Fibroblast of skin of left biceps (primary cell): ENCODE measurements around the gene BTK.

Experiments
- DNase-seq, 2 experiments: peaks; one replicate each; pipeline ENCODE4 v3.0.0-alpha.2; 2013; ENCODE audit warnings: low read depth in 2 of 2

Gene BTK

GRCh38 chrX:101385795-101386541, at the start of gene BTK:
BTK (minus strand) TSS chrX:101386191; CDS start chrX:101375284, 10,907 bp downstream.
- DNase-seq, result no peak

GRCh38 chrX:101430457-101431078, 44.6 kb upstream of the BTK start:
- peak in 1 of 2 experiments; percentile 15 for DNase-seq

- peak in 1 of 2 experiments; percentile 41 for DNase-seq
These were observed 43.9 kb upstream of the BTK start for GRCh38 chrX:101429934-101430333.

- DNase-seq, result no peak
These were observed 42.0 kb upstream of the BTK start for GRCh38 chrX:101427954-101428353.

- no peak for DNase-seq
These were observed 33.5 kb upstream of the BTK start for GRCh38 chrX:101419489-101419888.

GRCh38 chrX:101417981-101418841, 32.2 kb upstream of the BTK start:
- no peak for DNase-seq

- DNase-seq, result no peak
These were observed 31.2 kb upstream of the BTK start for GRCh38 chrX:101417190-101417589.

GRCh38 chrX:101416691-101417090, 30.7 kb upstream of the BTK start:
- DNase-seq, result no peak

GRCh38 chrX:101415180-101416145, 29.5 kb upstream of the BTK start:
- peak in 1 of 2 experiments; percentile 20 for DNase-seq

GRCh38 chrX:101411984-101412383, 26.0 kb upstream of the BTK start:
- DNase-seq, result no peak

- no peak for DNase-seq
These were observed 24.5 kb upstream of the BTK start for GRCh38 chrX:101410461-101410860.

- no peak for DNase-seq
These were observed 23.1 kb upstream of the BTK start for GRCh38 chrX:101409043-101409442.

GRCh38 chrX:101408532-101408841, 22.5 kb upstream of the BTK start:
- DNase-seq, result no peak

GRCh38 chrX:101407748-101408531, 21.9 kb upstream of the BTK start, which contains the start of the genes GLA and HNRNPH2:
GLA (minus strand) TSS chrX:101407925; CDS start chrX:101407903, 22 bp downstream.
HNRNPH2 (plus strand) TSS chrX:101408222; CDS start chrX:101411989, 3,767 bp downstream.
- peak; percentile 95 to 96 for DNase-seq

- no peak for DNase-seq
These were observed 21.3 kb upstream of the BTK start for GRCh38 chrX:101407167-101407747.

- DNase-seq, result no peak
These were observed 13.8 kb upstream of the BTK start for GRCh38 chrX:101399825-101400224.

GRCh38 chrX:101398694-101399093, 12.7 kb upstream of the BTK start:
- no peak for DNase-seq

- no peak for DNase-seq
These were observed 11.8 kb upstream of the BTK start for GRCh38 chrX:101397779-101398178.

- DNase-seq, result no peak
These were observed 9.8 kb upstream of the BTK start for GRCh38 chrX:101395789-101396188.

- DNase-seq, result no peak
These were observed 8.4 kb upstream of the BTK start for GRCh38 chrX:101394372-101394771.
